ENCODE data around the gene SLC6A4. TPM values are rescaled to one million over a fixed set of nuclear protein-coding genes. Genes with fewer than 3 reads are reported as not detected.

The SLC6A4 gene
- total RNA-seq, 4 donors from 2014 or later, result 1.1 to 2.3 (median 1.2) TPM

DNA sequence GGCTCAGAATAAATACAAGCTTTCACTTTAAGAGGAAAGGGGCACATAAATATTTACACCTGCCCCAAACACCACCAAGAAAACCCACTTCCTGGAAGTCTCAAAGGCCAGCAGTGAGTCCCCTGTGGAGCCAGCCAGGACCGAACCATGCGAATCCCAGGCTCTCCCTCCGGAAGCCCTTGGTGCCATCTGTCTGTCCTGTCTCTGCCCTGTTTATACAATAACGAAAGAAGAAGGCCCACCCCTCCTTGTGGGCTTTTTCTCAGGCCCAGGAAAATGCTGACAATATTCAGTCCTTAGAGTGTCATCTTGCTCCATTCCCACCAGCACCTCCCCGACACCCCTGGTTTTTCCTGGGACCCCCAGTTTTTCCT, 3.6 kb upstream of the SLC6A4 start:
- DNase-seq (ENCODE audit: low spot score), result no peak
- no peak for ATAC-seq (ENCODE audit: low FRiP score)
- TF ChIP-seq, protein P1, sequence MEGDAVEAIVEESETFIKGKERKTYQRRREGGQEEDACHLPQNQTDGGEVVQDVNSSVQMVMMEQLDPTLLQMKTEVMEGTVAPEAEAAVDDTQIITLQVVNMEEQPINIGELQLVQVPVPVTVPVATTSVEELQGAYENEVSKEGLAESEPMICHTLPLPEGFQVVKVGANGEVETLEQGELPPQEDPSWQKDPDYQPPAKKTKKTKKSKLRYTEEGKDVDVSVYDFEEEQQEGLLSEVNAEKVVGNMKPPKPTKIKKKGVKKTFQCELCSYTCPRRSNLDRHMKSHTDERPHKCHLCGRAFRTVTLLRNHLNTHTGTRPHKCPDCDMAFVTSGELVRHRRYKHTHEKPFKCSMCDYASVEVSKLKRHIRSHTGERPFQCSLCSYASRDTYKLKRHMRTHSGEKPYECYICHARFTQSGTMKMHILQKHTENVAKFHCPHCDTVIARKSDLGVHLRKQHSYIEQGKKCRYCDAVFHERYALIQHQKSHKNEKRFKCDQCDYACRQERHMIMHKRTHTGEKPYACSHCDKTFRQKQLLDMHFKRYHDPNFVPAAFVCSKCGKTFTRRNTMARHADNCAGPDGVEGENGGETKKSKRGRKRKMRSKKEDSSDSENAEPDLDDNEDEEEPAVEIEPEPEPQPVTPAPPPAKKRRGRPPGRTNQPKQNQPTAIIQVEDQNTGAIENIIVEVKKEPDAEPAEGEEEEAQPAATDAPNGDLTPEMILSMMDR (IDR thresholded peaks at IDR 0.05), result no peak

DNA sequence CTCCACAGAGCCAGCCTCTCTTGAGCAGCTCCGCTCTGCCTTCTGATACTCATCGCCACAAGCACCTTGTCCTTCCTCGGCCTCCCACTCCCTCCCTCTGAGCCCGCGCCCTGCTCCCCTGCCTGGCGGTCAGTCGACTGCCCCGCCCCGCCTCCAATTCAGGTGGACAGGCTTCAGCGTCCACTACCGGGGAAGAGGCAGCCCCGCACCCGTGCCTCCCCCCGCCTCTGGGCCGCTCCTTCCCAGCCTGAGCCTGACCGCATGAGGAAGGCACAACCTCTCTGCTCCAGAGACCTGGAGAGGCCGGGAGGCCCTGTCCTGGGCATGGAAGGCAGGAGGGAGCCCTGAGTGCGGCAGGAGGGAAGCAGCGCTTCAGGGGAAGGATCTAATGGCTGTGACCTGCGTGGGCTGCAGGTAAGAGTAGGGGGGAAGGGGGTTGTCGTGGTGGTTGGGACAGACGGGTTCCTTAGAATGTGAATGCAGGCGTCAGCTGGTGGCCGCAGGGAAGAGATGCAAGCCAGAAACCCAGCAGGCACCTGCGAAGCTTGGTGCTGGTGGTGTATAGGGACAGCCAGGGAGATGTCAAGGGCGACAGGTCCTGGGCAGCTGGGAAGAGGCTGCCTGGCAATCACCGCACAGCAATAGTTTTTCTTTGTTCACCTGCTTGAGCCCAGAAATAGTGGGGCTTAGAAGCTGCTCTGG, 3.0 kb upstream of the SLC6A4 start:
- TF ChIP-seq, protein P1 (IDR thresholded peaks at IDR 0.05), result no peak
- DNase-seq (ENCODE audit: low spot score), result no peak
- ATAC-seq (ENCODE audit: low FRiP score), result peak; percentile 6

DNA sequence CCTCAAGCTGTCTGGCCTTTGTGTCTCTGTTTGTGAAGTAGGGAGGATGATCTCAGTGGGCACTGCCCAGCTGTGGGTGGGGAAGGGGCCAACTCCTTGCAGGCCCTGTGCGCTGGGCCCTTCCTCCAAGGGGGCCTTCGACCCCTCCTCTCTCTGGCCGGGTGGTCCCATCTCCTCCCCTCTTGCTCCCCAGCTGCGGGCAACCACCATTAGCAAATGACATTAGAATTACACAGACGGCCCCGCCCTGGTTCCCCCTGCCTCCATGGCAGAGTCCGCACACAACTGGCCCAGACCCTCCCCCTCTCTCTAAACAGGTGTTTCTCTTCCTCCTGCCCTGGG, 2.5 kb upstream of the SLC6A4 start:
- ATAC-seq (ENCODE audit: low FRiP score) (no peak), DNase-seq (ENCODE audit: low spot score) (no peak)
- TF ChIP-seq, protein P1 (IDR thresholded peaks at IDR 0.05), result no peak

DNA sequence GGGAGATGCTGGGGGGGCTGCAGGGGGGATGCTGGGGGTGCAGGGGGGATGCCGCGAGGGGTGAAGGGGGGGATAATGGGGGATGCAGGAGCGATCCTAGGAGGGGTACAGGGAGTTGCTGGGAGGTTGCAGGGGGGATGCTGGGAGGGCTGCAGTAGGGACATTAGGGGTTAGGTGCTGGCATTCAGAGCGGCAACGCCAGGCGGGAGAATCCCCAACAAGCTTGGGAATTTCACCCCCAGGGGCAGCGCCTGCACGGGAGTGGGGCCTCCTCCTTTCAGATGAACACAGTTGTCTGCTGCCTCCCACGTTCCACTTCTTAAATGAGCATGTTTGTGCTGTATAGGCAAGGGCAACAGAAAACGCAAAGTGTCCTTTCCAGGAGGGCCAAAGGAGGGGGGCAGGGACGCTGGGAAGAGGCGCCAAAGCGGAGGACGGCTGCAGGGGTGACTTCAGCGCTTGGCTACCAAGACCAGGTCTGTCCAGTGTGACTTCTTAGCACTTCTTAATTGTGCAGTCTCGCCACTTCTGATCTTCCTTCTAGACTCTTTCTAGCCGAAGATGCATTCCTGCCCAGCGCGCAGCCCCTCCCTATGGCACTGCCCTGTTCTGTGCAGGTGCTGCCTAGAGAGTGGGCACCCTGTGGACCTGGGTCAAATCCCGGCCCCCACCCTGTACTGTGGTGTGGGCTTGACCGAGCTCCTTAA, 2.0 kb upstream of the SLC6A4 start:
- ATAC-seq (ENCODE audit: low FRiP score) (peak; percentile 35), DNase-seq (ENCODE audit: low spot score) (no peak)
- TF ChIP-seq, protein P1 (IDR thresholded peaks at IDR 0.05), result no peak

DNA sequence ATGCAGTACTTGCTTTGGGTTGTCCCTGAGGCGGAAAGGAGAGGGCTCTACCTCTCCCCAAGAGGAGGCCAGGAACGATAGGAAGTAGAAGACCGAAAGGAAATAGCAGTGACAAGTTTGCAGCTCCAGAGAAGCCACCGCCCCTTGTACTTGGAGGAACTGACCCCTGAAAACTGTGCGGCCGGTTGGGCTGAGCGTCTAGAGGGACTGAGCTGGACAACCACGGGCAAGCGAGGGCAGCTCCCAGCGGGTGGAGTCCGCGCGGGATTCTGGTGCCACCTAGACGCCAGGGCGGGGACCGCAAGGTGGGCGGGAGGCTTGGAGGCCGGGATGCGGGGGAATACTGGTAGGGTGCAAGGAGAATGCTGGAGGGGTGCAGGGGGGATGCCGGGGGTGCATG, 1.3 kb upstream of the SLC6A4 start:
- DNase-seq (ENCODE audit: low spot score), result no peak
- no peak for ATAC-seq (ENCODE audit: low FRiP score)
- TF ChIP-seq, protein P1 (IDR thresholded peaks at IDR 0.05), result no peak

DNA sequence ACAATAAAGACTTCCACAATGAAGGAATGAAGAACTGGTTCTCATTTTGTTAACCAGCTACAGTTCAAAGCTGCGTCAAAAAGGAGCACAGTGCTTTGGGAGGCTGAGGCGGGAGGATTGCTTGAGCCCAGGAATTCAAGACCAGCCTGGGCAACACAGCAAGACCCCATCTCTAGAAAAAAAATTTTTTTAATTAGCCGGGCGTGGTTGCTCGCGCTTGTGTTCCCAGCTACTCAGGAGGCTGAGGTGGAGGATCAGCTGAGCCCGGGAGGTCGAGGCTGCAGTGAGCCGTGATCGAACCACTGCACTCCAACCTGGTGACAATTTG, 764 bp upstream of the SLC6A4 start:
- no peak for DNase-seq (ENCODE audit: low spot score)
- no peak for ATAC-seq (ENCODE audit: low FRiP score)
- TF ChIP-seq, protein P1 (IDR thresholded peaks at IDR 0.05), result no peak

DNA sequence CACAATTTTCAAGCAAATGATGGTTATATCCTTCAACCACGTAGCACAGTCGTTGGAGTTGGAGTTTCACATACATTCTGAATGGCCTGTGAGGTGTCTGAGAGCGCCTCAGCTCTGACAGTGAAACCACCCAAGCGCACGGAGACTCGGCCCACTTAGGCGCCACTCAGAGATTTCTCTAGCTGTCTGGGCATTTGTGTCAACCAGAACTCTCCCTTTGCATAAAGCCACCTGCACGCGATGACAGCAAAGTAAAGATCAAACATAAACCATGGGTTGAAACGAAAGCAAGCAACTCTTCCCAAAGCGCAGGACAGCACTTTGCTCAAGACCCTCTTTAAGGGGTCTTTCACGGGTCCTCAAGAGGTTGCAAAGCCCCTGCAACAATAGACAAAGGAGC, 533 bp downstream of the SLC6A4 start:
- TF ChIP-seq, protein P1 (IDR thresholded peaks at IDR 0.05), result no peak
- ATAC-seq (ENCODE audit: low FRiP score) (no peak), DNase-seq (ENCODE audit: low spot score) (no peak)

Data from omental fat pad (tissue), 4 donors.